Choroid plexus epithelial cell (primary cell): ENCODE measurements around the gene FMNL1.
"Not testable (repeated sequence)": the region's sequence is repeated elsewhere in the genome, so short reads cannot be mapped to it uniquely, and the experiment has no call there.

Experiments
- DNase-seq: peaks from one replicate; pipeline ENCODE4 v3.0.0-alpha.2; 2010; ENCODE audit warnings: low read depth
- H3K4me3 ChIP-seq: 2 replicates; pipeline ENCODE4 v1.5.1; 2011; ENCODE audit warnings: low read depth, mild to moderate bottlenecking, control low read depth, low read length, moderate library complexity
- CTCF ChIP-seq: conservative IDR thresholded peaks from 2 replicates; pipeline ENCODE4 v1.5.1; 2011; ENCODE audit warnings: low read depth, mild to moderate bottlenecking, control low read depth, inconsistent platforms, low read length, moderate library complexity

The FMNL1 gene

GRCh38 chr17:45201457-45201856 is 20.2 kb upstream of the FMNL1 start:
- no peak for TF ChIP-seq CTCF
- H3K4me3 ChIP-seq = no peak overlapping the region
- no peak for DNase-seq

GRCh38 chr17:45201880-45202279 is 19.8 kb upstream of the FMNL1 start:
- not testable (repeated sequence) for H3K4me3 ChIP-seq
- DNase-seq = peak; percentile 48

GRCh38 chr17:45218895-45219661 is 2.6 kb upstream of the FMNL1 start:
- peak; percentile 87 for DNase-seq
- TF ChIP-seq CTCF = peak; percentile 95
- H3K4me3 ChIP-seq = no peak overlapping the region

- no peak for DNase-seq
- TF ChIP-seq CTCF = no peak
- H3K4me3 ChIP-seq = no peak overlapping the region
Observed at GRCh38 chr17:45220079-45220478, 1.6 kb upstream of the FMNL1 start.

- DNase-seq = no peak
- H3K4me3 ChIP-seq = peak overlapping the region; percentile 66
- TF ChIP-seq CTCF = no peak
Observed at GRCh38 chr17:45222014-45222288, 266 bp downstream of the FMNL1 start.

GRCh38 chr17:45222289-45222995 is 757 bp downstream of the FMNL1 start:
- no peak for TF ChIP-seq CTCF
- DNase-seq = no peak
- peak overlapping the region; percentile 66 for H3K4me3 ChIP-seq

- peak overlapping the region; percentile 66 for H3K4me3 ChIP-seq
- TF ChIP-seq CTCF = no peak
- no peak for DNase-seq
Observed at GRCh38 chr17:45222996-45223538, 1.4 kb downstream of the FMNL1 start.
